ENCODE results near the gene DNAI1. TPM values are rescaled to one million over a fixed set of nuclear protein-coding genes. Genes with fewer than 3 reads are reported as not detected.

Gene DNAI1
- total and polyA plus RNA-seq, 2 of the 13 experiments (the other 11 are each of a cell fraction or from before 2014, with no cell fraction given), result not detected

- DNase-seq (ENCODE audit: low spot score) (no peak), FAIRE-seq (no peak), ATAC-seq (no peak)
- Histone ChIP-seq H3K36me3 (replicated peaks in 1 of 2; ENCODE audit: control insufficient read depth in 1 of 2, insufficient read depth in 2 of 2, low read length in 2 of 2) (no peaks in the 10 kb centered on the region), H3K4me3 (replicated peaks in 1 of 3; ENCODE audit: insufficient read depth in 1 of 3, low read depth in 2 of 3, low read length in 3 of 3) (no peak overlapping the region), H3K27ac (ENCODE audit: extremely low read length, insufficient read depth, low read length) (no peak overlapping the region), H3K4me2 (ENCODE audit: low read depth, low read length) (no peak overlapping the region), H3K9me3 (ENCODE audit: low read length) (no peaks in the 10 kb centered on the region), H4K20me1 (ENCODE audit: insufficient read depth, low read length) (peaks cover 7% of the 10 kb centered on the region; the same call in 1 of the 2 replicates), H3K4me1 (ENCODE audit: insufficient read depth, low read length) (peaks cover 4% of the 10 kb centered on the region), H3K79me2 (ENCODE audit: insufficient read depth, low read length) (no peaks in the 10 kb centered on the region), H3K9ac (ENCODE audit: insufficient read depth, low read depth, low read length) (no peak overlapping the region), H2AFZ (ENCODE audit: low read length) (no peak overlapping the region), H3K27me3 (ENCODE audit: control insufficient read depth in 1 of 2, insufficient read depth in 2 of 2, low read length in 2 of 2) (peaks cover 8 to 39% of the 10 kb centered on the region in 2 experiments; a peak in 4 of 5 replicates)
- no TSS peak for BruUV-seq (replicated peaks)
- intact Hi-C loops (cut with micrococcal nuclease; ENCODE audit: unreplicated experiment), result loop anchor here (5.0 kb wide), 1 partner anchor 47 kb away; no protein-coding TSS in a partner anchor
- TF ChIP-seq ZNF234 (CRISPR knock-in tag; conservative IDR thresholded peaks at IDR 0.05) (no peak), ZNF331 (CRISPR knock-in tag; IDR thresholded peaks at IDR 0.05) (no peak), ZNF496 (CRISPR knock-in tag; IDR thresholded peaks at IDR 0.05; ENCODE audit: insufficient replicate concordance) (no peak), HOXA3 (CRISPR knock-in tag; IDR thresholded peaks at IDR 0.05) (no peak), DPF2 (CRISPR knock-in tag; IDR thresholded peaks at IDR 0.05; ENCODE audit: borderline replicate concordance, low read depth) (no peak), SOX5 (CRISPR knock-in tag; IDR thresholded peaks at IDR 0.05; ENCODE audit: borderline replicate concordance) (no peak), RBM22 (optimal IDR thresholded peaks at IDR 0.05; ENCODE audit: low read length) (no peak), ZNF710 (CRISPR knock-in tag; IDR thresholded peaks at IDR 0.05; ENCODE audit: borderline replicate concordance) (no peak)
- TF ChIP-seq, protein P1, sequence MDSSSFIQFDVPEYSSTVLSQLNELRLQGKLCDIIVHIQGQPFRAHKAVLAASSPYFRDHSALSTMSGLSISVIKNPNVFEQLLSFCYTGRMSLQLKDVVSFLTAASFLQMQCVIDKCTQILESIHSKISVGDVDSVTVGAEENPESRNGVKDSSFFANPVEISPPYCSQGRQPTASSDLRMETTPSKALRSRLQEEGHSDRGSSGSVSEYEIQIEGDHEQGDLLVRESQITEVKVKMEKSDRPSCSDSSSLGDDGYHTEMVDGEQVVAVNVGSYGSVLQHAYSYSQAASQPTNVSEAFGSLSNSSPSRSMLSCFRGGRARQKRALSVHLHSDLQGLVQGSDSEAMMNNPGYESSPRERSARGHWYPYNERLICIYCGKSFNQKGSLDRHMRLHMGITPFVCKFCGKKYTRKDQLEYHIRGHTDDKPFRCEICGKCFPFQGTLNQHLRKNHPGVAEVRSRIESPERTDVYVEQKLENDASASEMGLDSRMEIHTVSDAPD (CRISPR knock-in tag; IDR thresholded peaks at IDR 0.05), result no peak
- CTCF ChIA-PET (ENCODE audit: low intra/inter-chr PET ratio, low total read pairs), result interaction anchor here (3.9 kb wide), 1 partner anchor 42 kb away, joined by 42 read pairs; no protein-coding TSS in a partner anchor
- in situ Hi-C loops (cut with HindIII; ENCODE audit: extremely low pct_ligation_motif_present, low pct_unique_long_range_greater_than_20kb), result no loop called here
- WGBS (ENCODE audit: low lambda C conversion rate), result 0% methylated on average over 1 of the region's 5 CpGs
- POLR2A ChIA-PET, result no interaction called here
Observed at GRCh38 chr9:34549407-34549732, 90.8 kb downstream of the DNAI1 start.

Measured in HepG2 (cell line).